K562 (cell line): ENCODE data around the gene ZNF785. TPM values are rescaled to one million over a fixed set of nuclear protein-coding genes. Genes with fewer than 3 reads are reported as not detected.

Source experiments
- ARID1B ChIP-seq: fragments of 450-650 bp; IDR thresholded peaks from 2 replicates; pipeline ENCODE4 v1.6.1; 2016; ENCODE audit warnings: antibody characterized with exemption, mild to moderate bottlenecking, inconsistent platforms
- BMI1 ChIP-seq: fragments of 150-350 bp; IDR thresholded peaks from 2 replicates; pipeline ENCODE4 v1.6.1; 2014; ENCODE audit warnings: low read length
- CEBPZ ChIP-seq: fragments of 150-350 bp; IDR thresholded peaks from 2 replicates; pipeline ENCODE4 v1.6.1; 2014; ENCODE audit warnings: low read depth, mild to moderate bottlenecking, low read length, borderline replicate concordance
- E2F3 ChIP-seq: fragments of 250-450 bp; sonication (Bioruptor Pico); IDR thresholded peaks from 2 replicates; pipeline ENCODE4 v1.4.0; 2020; ENCODE audit warnings: mild to moderate bottlenecking
- HMGXB4 ChIP-seq: sonication (generic); formaldehyde crosslinking; IDR thresholded peaks from 2 replicates; pipeline ENCODE4 v1.8.1; 2023; ENCODE audit warnings: mild to moderate bottlenecking, missing genetic modification reagents
- HNRNPUL1 ChIP-seq: fragments of 200-400 bp; formaldehyde crosslinking; IDR thresholded peaks from 2 replicates; pipeline ENCODE4 v1.6.1; 2017; ENCODE audit warnings: low read length
- KAT7 ChIP-seq: sonication (generic); formaldehyde crosslinking; IDR thresholded peaks from 2 replicates; pipeline ENCODE4 v1.8.0; 2022; ENCODE audit warnings: missing genetic modification reagents, mild to moderate bottlenecking, borderline replicate concordance
- KDM4B ChIP-seq, 2 experiments: fragments of 450-650 bp in 1 of 2; sonication (generic) in 1 of 2; IDR thresholded peaks; 2 replicates each; pipeline ENCODE4 v1.6.1; 2016 to 2017; ENCODE audit warnings: borderline replicate concordance in 2 of 2, antibody characterized with exemption in 1 of 2, low read depth in 1 of 2, mild to moderate bottlenecking in 1 of 2
- MED1 ChIP-seq: sonication (generic); formaldehyde crosslinking; IDR thresholded peaks from 2 replicates; pipeline ENCODE4 v1.8.1; 2023; ENCODE audit warnings: missing genetic modification reagents, borderline replicate concordance
- MYNN ChIP-seq, 2 experiments: sonication (generic); formaldehyde crosslinking in 1 of 2; IDR thresholded peaks; 2 replicates each; pipeline versions ENCODE4 v1.5.0 to v1.6.1; 2016 to 2020; ENCODE audit warnings: antibody characterized with exemption in 1 of 2, missing genetic modification reagents in 1 of 2
- NFIC ChIP-seq: fragments of 450-650 bp; IDR thresholded peaks from 2 replicates; pipeline ENCODE4 v1.6.1; 2017; ENCODE audit warnings: mild to moderate bottlenecking, inconsistent platforms
- POLR2B ChIP-seq: fragments of 450-650 bp; IDR thresholded peaks from 2 replicates; pipeline ENCODE4 v1.6.1; 2018; ENCODE audit warnings: low read depth; ENCODE audit not compliant: partially characterized antibody
- POU5F1 ChIP-seq: fragments of 150-350 bp; IDR thresholded peaks from 2 replicates; pipeline ENCODE4 v1.6.1; 2014; ENCODE audit warnings: borderline replicate concordance, low read length, low read depth, mild to moderate bottlenecking; ENCODE audit not compliant: partially characterized antibody
- RBM25 ChIP-seq: fragments of 200-400 bp; formaldehyde crosslinking; IDR thresholded peaks from 2 replicates; pipeline ENCODE4 v1.6.1; 2018; ENCODE audit warnings: low read length, low read depth, moderate library complexity; ENCODE audit not compliant: severe bottlenecking
- SOX6 ChIP-seq: fragments of 450-650 bp; IDR thresholded peaks from 2 replicates; pipeline ENCODE4 v1.6.1; 2014; ENCODE audit warnings: mild to moderate bottlenecking
- TARDBP ChIP-seq: fragments of 450-650 bp; IDR thresholded peaks from 2 replicates; pipeline ENCODE4 v1.6.1; 2016
- TCF7 ChIP-seq: sonication (generic); IDR thresholded peaks from 2 replicates; pipeline ENCODE4 v1.6.1; 2016; ENCODE audit warnings: antibody characterized with exemption, borderline replicate concordance
- ZFP30 ChIP-seq: fragments of 250-450 bp; sonication (Bioruptor Pico); IDR thresholded peaks from 2 replicates; pipeline ENCODE4 v1.8.0; 2022; ENCODE audit warnings: moderate library complexity, mild to moderate bottlenecking, inconsistent platforms, borderline replicate concordance
- ZNF217 ChIP-seq: sonication (generic); formaldehyde crosslinking; IDR thresholded peaks from 2 replicates; pipeline ENCODE4 v1.8.0; 2022; ENCODE audit warnings: mild to moderate bottlenecking, missing genetic modification reagents
- ZNF253 ChIP-seq: fragments of 250-450 bp; sonication (Bioruptor Pico); conservative IDR thresholded peaks from 2 replicates; pipeline ENCODE4 v1.6.1; 2021; ENCODE audit warnings: mild to moderate bottlenecking
- ZNF696 ChIP-seq: fragments of 250-450 bp; sonication (Bioruptor Pico); conservative IDR thresholded peaks from 2 replicates; pipeline ENCODE4 v1.4.0; 2020; ENCODE audit warnings: mild to moderate bottlenecking, moderate library complexity
- ZNF707 ChIP-seq: fragments of 250-450 bp; sonication (Bioruptor Pico); conservative IDR thresholded peaks from 2 replicates; pipeline ENCODE4 v1.8.0; 2022; ENCODE audit warnings: inconsistent platforms, mild to moderate bottlenecking, moderate library complexity
- ZNF75A ChIP-seq: fragments of 450-650 bp; formaldehyde crosslinking; IDR thresholded peaks from 2 replicates; pipeline ENCODE4 v1.4.0; 2020; ENCODE audit warnings: mild to moderate bottlenecking
- ZNF766 ChIP-seq: fragments of 200-800 bp; sonication (Bioruptor generic); conservative IDR thresholded peaks from 2 replicates; pipeline ENCODE4 v1.6.1; 2016; ENCODE audit warnings: missing genetic modification characterization, missing compliant biosample characterization
- ZNF785 ChIP-seq: fragments of 250-450 bp; sonication (Bioruptor Pico); IDR thresholded peaks from 2 replicates; pipeline ENCODE4 v1.4.0; 2020; ENCODE audit warnings: mild to moderate bottlenecking
- polyA plus RNA-seq, 8 experiments: library from polyadenylated mRNA; depleted of rRNA in 4 of 8; stranded (reverse) in 5 of 8; unstranded in 3 of 8; fragments of >200 nt; fragmentation: Nextera tagmentation in 2 of 8; fragmentation: Illumina TruSeq in 1 of 8; extraction: Ambion mirVana in 2 of 8; extraction: Trizol in 1 of 8; gene quantifications; 2 replicates each; pipeline versions ENCODE4 v1.2.1 to v1.2.3, GENCODE V29; 2011 to 2014; ENCODE audit warnings: inconsistent platforms in 1 of 8, missing spikeins in 1 of 8
- total RNA-seq, 7 experiments: library from RNA; depleted of rRNA in 6 of 7; stranded (reverse); fragments of >200 nt in 6 of 7; fragmentation: Illumina TruSeq in 2 of 7; extraction: Trizol in 2 of 7; gene quantifications; 2 replicates each; pipeline versions ENCODE4 v1.2.1 to v1.2.3, GENCODE V29; 2011 to 2021; ENCODE audit warnings: low replicate concordance in 1 of 7

ZNF785 gene
- total and polyA plus RNA-seq, 9 of the 15 experiments (the other 6 are each of a cell fraction or from before 2014, with no cell fraction given): 0.64 to 11.0 (median 6.4) TPM

DNA sequence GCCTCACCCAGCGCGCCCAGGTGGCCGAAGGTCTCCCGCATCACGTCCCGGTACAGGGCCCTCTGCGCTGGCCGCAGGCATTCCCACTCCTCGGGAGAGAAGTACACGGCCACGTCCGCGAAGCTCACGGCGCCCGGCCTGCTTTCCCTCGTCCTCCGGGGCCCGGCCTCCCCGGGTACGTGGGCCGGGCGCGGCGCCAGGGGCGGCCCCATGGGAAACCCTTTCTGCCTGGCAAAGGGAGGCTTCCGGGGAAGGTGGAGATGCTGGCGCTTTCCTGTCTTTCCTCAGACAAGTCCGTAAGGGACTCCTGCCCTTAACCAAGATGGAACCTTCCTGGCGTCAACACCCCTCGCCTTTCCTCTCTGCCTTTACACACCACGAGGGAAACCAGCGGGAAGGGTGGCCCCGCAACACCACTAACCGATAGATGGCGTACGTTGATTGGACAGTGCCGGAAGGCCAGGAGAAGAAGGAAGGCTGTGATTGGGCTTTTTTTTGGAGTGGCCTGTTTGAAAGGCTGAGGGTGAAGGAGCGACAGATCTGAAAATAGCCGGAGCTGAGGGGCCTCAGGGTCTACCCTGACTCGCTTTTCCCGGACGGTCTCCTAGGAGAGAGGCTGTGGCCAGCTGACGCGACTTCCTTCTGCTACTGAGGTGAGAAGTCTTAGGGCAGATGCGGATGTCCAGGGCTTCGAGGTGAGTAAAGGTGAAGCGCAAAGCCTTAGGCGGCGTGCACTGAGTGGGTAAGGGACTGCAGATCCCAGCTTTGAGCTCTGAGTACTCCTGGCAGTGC, at the start of gene ZNF785 (continued):
- TF ChIP-seq CEBPZ (no peak), TCF7 (peak; percentile 50), ZNF766 (peak; percentile 78; the same call in 1 of the 2 replicates), MYNN (IDR thresholded peaks at IDR 0.05) (peak; percentile 61), MYNN (CRISPR knock-in tag; IDR thresholded peaks at IDR 0.05) (no peak), MED1 (CRISPR knock-in tag) (no peak), NFIC (peak; percentile 72), ARID1B (no peak), ZNF253 (CRISPR knock-in tag) (no peak), ZNF75A (no peak), RBM25 (peak; percentile 90), ZNF217 (CRISPR knock-in tag) (no peak), KAT7 (CRISPR knock-in tag) (no peak; the same call in 1 of the 2 replicates), TARDBP (peak; percentile 83; the same call in 1 of the 2 replicates), HNRNPUL1 (no peak), KDM4B (IDR thresholded peaks at IDR 0.05; ENCODE audit: borderline replicate concordance in 2 of 2, low read depth in 1 of 2) (no peak; a peak in 1 of 4 replicates), SOX6 (peak; percentile 76), ZFP30 (CRISPR knock-in tag) (no peak), ZNF707 (0 out of 2 replicates have a peak, but pooled peaks have one; percentile 5), POLR2B (no peak), BMI1 (no peak), ZNF785 (CRISPR knock-in tag) (no peak), ZNF696 (CRISPR knock-in tag) (no peak), E2F3 (CRISPR knock-in tag) (peak; percentile 92), POU5F1 (no peak), HMGXB4 (CRISPR knock-in tag) (peak; percentile 78; the same call in 1 of the 2 replicates)
